Right lung (tissue), 10 donors: Measurements from ENCODE around the gene CEACAM16. TPM values are rescaled to one million over a fixed set of nuclear protein-coding genes. Genes with fewer than 3 reads are reported as not detected.
"Not testable (repeated sequence)": the region's sequence is repeated elsewhere in the genome, so short reads cannot be mapped to it uniquely, and the experiment has no call there.

ENCODE experiments used
- DNase-seq, 2 donors: peaks; one replicate each; pipeline ENCODE4 v3.0.0-alpha.2; 2013
- long read RNA-seq, 8 donors: transcript quantifications; one replicate each; lab custom pipeline, GENCODE V29; 2026
- polyA plus RNA-seq, 5 donors: library from polyadenylated mRNA; unstranded; fragments of 120-200 nt; gene quantifications; one replicate each; pipeline versions ENCODE4 v1.2.1 to v1.2.3, GENCODE V29; 2013; ENCODE audit warnings: inconsistent platforms in 1 of 5, low replicate concordance in 1 of 5; ENCODE audit not compliant: insufficient read length in 5 of 5, insufficient read depth in 1 of 5

CEACAM16 gene
- not detected for polyA plus RNA-seq
- long read RNA-seq, donor 1, result 0 reads
- long read RNA-seq, donor 2, result 0 reads
- long read RNA-seq, donor 3, result 0 reads
- long read RNA-seq, donor 4, result 0 reads
- long read RNA-seq, donor 5, result 0 reads
- long read RNA-seq, donor 6, result 0 reads
- long read RNA-seq, donor 7, result 0 reads
- long read RNA-seq, donor 8, result 0 reads

GRCh38 chr19:44698492-44699201 lies at the start of gene CEACAM16:
CEACAM16 (plus strand) TSS chr19:44699151; CDS start chr19:44701457, 2,306 bp downstream.
- DNase-seq, result no peak

GRCh38 chr19:44649578-44650145 lies 49.3 kb upstream of the CEACAM16 start:
- DNase-seq, result no peak

GRCh38 chr19:44653343-44653742 lies 45.6 kb upstream of the CEACAM16 start:
- no peak for DNase-seq

- DNase-seq, result no peak
Measured at GRCh38 chr19:44653977-44654774, 44.8 kb upstream of the CEACAM16 start.

GRCh38 chr19:44657211-44657921 lies 41.6 kb upstream of the CEACAM16 start:
- peak; percentile 23 to 48 for DNase-seq

- DNase-seq, result no peak
Measured at GRCh38 chr19:44658069-44658733, 40.8 kb upstream of the CEACAM16 start.

GRCh38 chr19:44660081-44660480 lies 38.9 kb upstream of the CEACAM16 start:
- DNase-seq, result no peak

GRCh38 chr19:44661205-44661604 lies 37.7 kb upstream of the CEACAM16 start:
- DNase-seq, result no peak

GRCh38 chr19:44661904-44662303 lies 37.0 kb upstream of the CEACAM16 start:
- no peak for DNase-seq

GRCh38 chr19:44662691-44663385 lies 36.1 kb upstream of the CEACAM16 start:
- DNase-seq, result no peak

GRCh38 chr19:44663996-44664395 lies 35.0 kb upstream of the CEACAM16 start:
- no peak for DNase-seq

GRCh38 chr19:44664976-44665375 lies 34.0 kb upstream of the CEACAM16 start:
- DNase-seq, result no peak

- DNase-seq, result no peak
Measured at GRCh38 chr19:44666852-44667556, 31.9 kb upstream of the CEACAM16 start.

- DNase-seq, result no peak
Measured at GRCh38 chr19:44668985-44669764, 29.8 kb upstream of the CEACAM16 start.

- DNase-seq, result not testable (repeated sequence)
Measured at GRCh38 chr19:44670027-44670426, 28.9 kb upstream of the CEACAM16 start.

- no peak for DNase-seq
Measured at GRCh38 chr19:44671400-44671799, 27.6 kb upstream of the CEACAM16 start, which contains the start of gene CEACAM19. CEACAM19 (plus strand) TSS chr19:44671482; CDS start chr19:44671932, 450 bp downstream.

GRCh38 chr19:44672226-44672625 lies 26.7 kb upstream of the CEACAM16 start:
- DNase-seq, result no peak

- no peak for DNase-seq
Measured at GRCh38 chr19:44673510-44673909, 25.4 kb upstream of the CEACAM16 start.

- no peak for DNase-seq
Measured at GRCh38 chr19:44675521-44675920, 23.4 kb upstream of the CEACAM16 start.
